OCI-LY7 (cell line): ENCODE measurements around the gene SMIM45.

Source experiments
- BruUV-seq: library from RNA; stranded (reverse); fragments of 400-500 nt; replicated peaks from 2 replicates; lab custom pipeline; 2021; lab: Mats Ljungman, UMichigan
- CTCF ChIA-PET: fragments of 300-600 bp; sonication (Branson Sonifier 250); formaldehyde crosslinking; loops from one replicate; lab custom pipeline; 2022; ENCODE audit warnings: antibody characterized with exemption; ENCODE audit not compliant: unreplicated experiment; lab: Charles Lee
- POLR2A ChIA-PET: fragments of 300-600 bp; sonication (Branson Sonifier 250); formaldehyde crosslinking; loops from one replicate; lab custom pipeline; 2022; ENCODE audit warnings: antibody characterized with exemption; lab: Charles Lee
- DNase-seq: peaks from one replicate; pipeline ENCODE4 v3.0.0-alpha.2; 2015; ENCODE audit warnings: low spot score
- H2AFZ ChIP-seq: fragments of 200-600 bp; sonication (generic), shearing (Covaris generic); 2 replicates; pipeline ENCODE4 v1.6.1; 2014; ENCODE audit warnings: mild to moderate bottlenecking, antibody characterized with exemption, low read length, moderate library complexity
- H3K27ac ChIP-seq: fragments of 200-600 bp; sonication (generic); 2 replicates; pipeline ENCODE4 v1.5.1; 2014; ENCODE audit warnings: mixed run types, low read depth, mild to moderate bottlenecking, moderate library complexity, low read length, inconsistent platforms; ENCODE audit not compliant: poor library complexity, severe bottlenecking
- H3K36me3 ChIP-seq: fragments of 200-600 bp; sonication (generic); 2 replicates; pipeline ENCODE4 v1.6.1; 2014; ENCODE audit warnings: mild to moderate bottlenecking, antibody characterized with exemption, low read length, moderate library complexity, mixed read lengths; ENCODE audit not compliant: insufficient read depth
- H3K4me1 ChIP-seq: fragments of 200-600 bp; sonication (generic); 2 replicates; pipeline ENCODE4 v1.5.1; 2014; ENCODE audit warnings: mild to moderate bottlenecking, low read length; ENCODE audit not compliant: insufficient read depth, poor library complexity, severe bottlenecking
- H3K4me2 ChIP-seq: fragments of 200-600 bp; sonication (generic); 2 replicates; pipeline ENCODE4 v1.6.1; 2014; ENCODE audit warnings: mild to moderate bottlenecking, low read length
- H3K4me3 ChIP-seq: fragments of 200-600 bp; sonication (generic); 2 replicates; pipeline ENCODE4 v1.5.1; 2014; ENCODE audit warnings: mild to moderate bottlenecking, low read depth, low read length; ENCODE audit not compliant: poor library complexity, severe bottlenecking
- H3K79me2 ChIP-seq: fragments of 200-600 bp; sonication (generic); 2 replicates; pipeline ENCODE4 v1.6.1; 2016; ENCODE audit warnings: low read depth, mild to moderate bottlenecking, low read length, moderate library complexity, mixed read lengths; ENCODE audit not compliant: insufficient read depth
- H3K9me2 ChIP-seq: fragments of 200-600 bp; sonication (generic); 2 replicates; pipeline ENCODE4 v1.6.1; 2016; ENCODE audit warnings: mild to moderate bottlenecking, low read length, mixed read lengths; ENCODE audit not compliant: insufficient read depth
- H3K9me3 ChIP-seq: fragments of 200-600 bp; sonication (generic); 2 replicates; pipeline ENCODE4 v1.6.1; 2014; ENCODE audit warnings: mild to moderate bottlenecking, mixed run types, low read length, mixed read lengths
- H4K20me1 ChIP-seq: fragments of 200-600 bp; sonication (generic); 2 replicates; pipeline ENCODE4 v1.6.1; 2014; ENCODE audit warnings: mild to moderate bottlenecking, antibody characterized with exemption, low read length, moderate library complexity, mixed read lengths; ENCODE audit not compliant: insufficient read depth
- EZH2phosphoT487 ChIP-seq: fragments of 200-600 bp; sonication (generic); IDR thresholded peaks from 2 replicates; pipeline ENCODE4 v1.6.1; 2018; ENCODE audit warnings: low read depth, borderline replicate concordance, mild to moderate bottlenecking, mixed run types, antibody characterized with exemption, low read length, moderate library complexity, mixed read lengths
- intact Hi-C: fragments of 100-400 bp; cut with micrococcal nuclease; formaldehyde crosslinking; loops from one replicate; pipeline ENCODE4 v1.10.0; 2022; ENCODE audit not compliant: unreplicated experiment
- TF ChIP-seq, protein P1 (sequence below): fragments of 200-600 bp; sonication (generic); conservative IDR thresholded peaks from 2 replicates; pipeline ENCODE4 v1.5.1; 2014; ENCODE audit warnings: mild to moderate bottlenecking, antibody characterized with exemption, low read length, moderate library complexity, mixed read lengths

The SMIM45 gene

DNA sequence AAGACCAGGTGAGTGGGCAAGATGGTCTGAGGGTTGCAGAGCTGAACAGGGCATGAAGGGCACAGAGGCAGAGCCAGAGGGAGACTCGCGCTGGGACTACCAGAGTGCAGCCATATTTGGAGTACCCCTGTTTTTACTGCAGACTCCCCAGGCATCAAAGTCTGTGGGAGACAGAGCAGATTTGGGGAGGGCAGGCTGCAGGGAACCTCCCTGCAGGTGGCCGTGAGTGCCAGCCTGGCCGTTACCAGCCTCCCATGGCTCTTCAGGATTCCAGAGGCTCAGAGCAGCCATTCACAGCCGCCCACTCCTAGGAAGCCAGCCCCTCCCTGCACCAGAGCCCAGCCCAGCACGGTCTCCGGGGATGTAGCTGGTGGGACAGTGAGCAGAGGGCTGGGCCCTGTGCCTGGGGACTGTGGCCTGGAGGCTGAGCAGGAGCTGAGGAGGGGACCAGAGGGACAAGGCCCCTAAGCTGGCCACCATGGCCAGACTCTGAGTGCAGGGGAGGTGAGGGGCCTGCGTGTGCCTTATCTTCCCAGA lies 17.2 kb downstream of the SMIM45 start, which contains the start of gene SEPTIN3:
SEPTIN3 (plus strand) TSS at position 334 of the 537 bp plus-strand sequence. CDS start 2,050 bp downstream, outside the sequence.
- no peak within 1 kb of the TSS for H3K4me3 ChIP-seq
- no peak within 1 kb of the TSS for H2AFZ ChIP-seq
- no peak within 1 kb of the TSS for H3K4me2 ChIP-seq
- DNase-seq: no peak
- H3K9me3 ChIP-seq: no peaks in the 10 kb centered on the region
- no peaks in the 10 kb centered on the region for H3K36me3 ChIP-seq
- no peaks in the 10 kb centered on the region for H3K79me2 ChIP-seq
- intact Hi-C loops: loop anchor here (5.0 kb wide), 1 partner anchor 143 kb away; no protein-coding TSS in a partner anchor
- no peaks in the 10 kb centered on the region for H3K4me1 ChIP-seq
- no peak within 1 kb of the TSS for H3K27ac ChIP-seq
- POLR2A ChIA-PET: interaction anchor here (1.0 to 1.1 kb wide), 2 partner anchors 14 to 121 kb away, joined by 3 read pairs; no protein-coding TSS in a partner anchor
- H3K9me2 ChIP-seq: no peaks in the 10 kb centered on the region
- no TSS peak for BruUV-seq
- TF ChIP-seq, protein P1, sequence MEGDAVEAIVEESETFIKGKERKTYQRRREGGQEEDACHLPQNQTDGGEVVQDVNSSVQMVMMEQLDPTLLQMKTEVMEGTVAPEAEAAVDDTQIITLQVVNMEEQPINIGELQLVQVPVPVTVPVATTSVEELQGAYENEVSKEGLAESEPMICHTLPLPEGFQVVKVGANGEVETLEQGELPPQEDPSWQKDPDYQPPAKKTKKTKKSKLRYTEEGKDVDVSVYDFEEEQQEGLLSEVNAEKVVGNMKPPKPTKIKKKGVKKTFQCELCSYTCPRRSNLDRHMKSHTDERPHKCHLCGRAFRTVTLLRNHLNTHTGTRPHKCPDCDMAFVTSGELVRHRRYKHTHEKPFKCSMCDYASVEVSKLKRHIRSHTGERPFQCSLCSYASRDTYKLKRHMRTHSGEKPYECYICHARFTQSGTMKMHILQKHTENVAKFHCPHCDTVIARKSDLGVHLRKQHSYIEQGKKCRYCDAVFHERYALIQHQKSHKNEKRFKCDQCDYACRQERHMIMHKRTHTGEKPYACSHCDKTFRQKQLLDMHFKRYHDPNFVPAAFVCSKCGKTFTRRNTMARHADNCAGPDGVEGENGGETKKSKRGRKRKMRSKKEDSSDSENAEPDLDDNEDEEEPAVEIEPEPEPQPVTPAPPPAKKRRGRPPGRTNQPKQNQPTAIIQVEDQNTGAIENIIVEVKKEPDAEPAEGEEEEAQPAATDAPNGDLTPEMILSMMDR: no peak
- TF ChIP-seq EZH2phosphoT487: no peak
- CTCF ChIA-PET: no interaction called here
- no peaks in the 10 kb centered on the region for H4K20me1 ChIP-seq

DNA sequence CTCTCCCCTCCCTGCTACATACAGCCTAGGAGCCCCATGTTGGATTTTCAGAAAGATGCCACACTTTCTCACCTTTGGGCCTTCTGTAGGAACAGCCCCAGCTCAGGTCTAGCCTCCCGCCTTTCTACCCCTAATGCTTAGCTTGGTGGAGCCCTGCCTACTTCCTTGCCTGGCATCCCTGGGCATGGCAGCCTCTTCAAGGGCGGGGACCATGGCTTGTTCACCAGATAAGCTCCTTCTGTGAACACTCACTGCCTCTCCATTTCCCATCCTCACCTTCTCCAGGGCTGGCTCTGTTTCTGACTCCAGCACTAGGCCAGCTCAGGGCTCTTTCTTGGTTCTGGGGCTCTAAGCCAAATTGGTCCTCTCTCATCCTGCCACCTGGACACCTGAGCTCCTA lies 18.7 kb downstream of the SMIM45 start:
- Histone ChIP-seq H4K20me1 (no peaks in the 10 kb centered on the region), H3K9me2 (no peaks in the 10 kb centered on the region), H2AFZ (no peak overlapping the region), H3K4me1 (no peaks in the 10 kb centered on the region), H3K27ac (no peak overlapping the region), H3K79me2 (no peaks in the 10 kb centered on the region), H3K36me3 (no peaks in the 10 kb centered on the region), H3K9me3 (no peaks in the 10 kb centered on the region), H3K4me2 (no peak overlapping the region), H3K4me3 (no peak overlapping the region)
- ChIA-PET CTCF (interaction anchor here (0.5 kb wide), 1 partner anchor 48 kb away, joined by 5 read pairs; no protein-coding TSS in a partner anchor), POLR2A (interaction anchor here (0.6 to 0.7 kb wide), 2 partner anchors 9 to 25 kb away, joined by 3 to 4 read pairs; no protein-coding TSS in a partner anchor)
- intact Hi-C loops: loop anchor here (10.0 kb wide), 1 partner anchor 84 kb away; no protein-coding TSS in a partner anchor
- DNase-seq: no peak
- no peak for TF ChIP-seq EZH2phosphoT487
- TF ChIP-seq, protein P1: no peak
- no TSS peak for BruUV-seq

DNA sequence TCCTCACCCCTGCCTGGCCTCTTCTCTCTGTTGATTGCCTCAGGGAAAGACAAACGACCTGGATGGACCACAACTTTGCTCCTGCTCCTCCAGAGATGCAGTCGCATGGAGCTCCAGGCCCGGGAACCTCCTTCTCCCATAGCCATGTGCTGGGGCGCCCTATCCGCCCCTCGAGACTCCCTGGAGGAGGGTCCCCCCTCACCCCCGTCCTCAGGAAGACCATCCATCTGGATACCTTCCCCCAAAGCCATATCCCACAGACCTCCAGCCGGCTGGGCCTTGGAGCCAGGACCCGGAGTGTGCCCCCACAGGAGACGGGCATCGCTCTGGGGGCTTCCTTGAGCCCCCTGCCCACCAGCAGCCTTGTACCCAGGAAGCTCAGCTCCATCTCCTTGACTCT lies 19.5 kb downstream of the SMIM45 start:
- no peaks in the 10 kb centered on the region for H3K9me3 ChIP-seq
- no peak overlapping the region for H2AFZ ChIP-seq
- H3K79me2 ChIP-seq: no peaks in the 10 kb centered on the region
- DNase-seq: no peak
- intact Hi-C loops: loop anchor here (10.0 kb wide), 1 partner anchor 83 kb away; no protein-coding TSS in a partner anchor
- H3K9me2 ChIP-seq: no peaks in the 10 kb centered on the region
- CTCF ChIA-PET: no interaction called here
- POLR2A ChIA-PET: interaction anchor here (0.6 to 0.7 kb wide), 2 partner anchors 10 to 24 kb away, joined by 3 to 4 read pairs; no protein-coding TSS in a partner anchor
- no peaks in the 10 kb centered on the region for H4K20me1 ChIP-seq
- TF ChIP-seq EZH2phosphoT487: no peak
- TF ChIP-seq, protein P1: no peak
- no peak overlapping the region for H3K4me2 ChIP-seq
- BruUV-seq: no TSS peak
- H3K36me3 ChIP-seq: no peaks in the 10 kb centered on the region
- no peaks in the 10 kb centered on the region for H3K4me1 ChIP-seq
- H3K4me3 ChIP-seq: no peak overlapping the region
- no peak overlapping the region for H3K27ac ChIP-seq
